Liver (tissue), 9 donors: ENCODE measurements around the gene SASH1. TPM values are rescaled to one million over a fixed set of nuclear protein-coding genes. Genes with fewer than 3 reads are reported as not detected.

Experiments
- DNase-seq: peaks from one replicate; pipeline ENCODE4 v3.0.0-alpha.2; 2017; ENCODE audit warnings: low spot score
- H3K27ac ChIP-seq, 2 donors: one replicate each; pipeline ENCODE4 v1.7.0; 2013; ENCODE audit warnings: inconsistent platforms in 2 of 2, low read length in 2 of 2, control low read depth in 1 of 2, low read depth in 1 of 2, mild to moderate bottlenecking in 1 of 2
- H3K27me3 ChIP-seq, 4 donors: one replicate each; pipeline versions ENCODE4 v1.6.1 to v1.7.0; 2013; ENCODE audit warnings: low read length in 3 of 4, inconsistent platforms in 1 of 4, mild to moderate bottlenecking in 1 of 4, moderate library complexity in 1 of 4; ENCODE audit not compliant: control insufficient read depth in 4 of 4, insufficient read depth in 4 of 4
- H3K36me3 ChIP-seq, 4 donors: one replicate each; pipeline versions ENCODE4 v1.6.1 to v1.7.0; 2013; ENCODE audit warnings: low read length in 3 of 4, mild to moderate bottlenecking in 3 of 4, low read depth in 1 of 4, moderate library complexity in 1 of 4; ENCODE audit not compliant: control insufficient read depth in 4 of 4, insufficient read depth in 3 of 4
- H3K4me1 ChIP-seq, 4 donors: one replicate each; pipeline versions ENCODE4 v1.6.1 to v1.7.0; 2013; ENCODE audit warnings: low read length in 3 of 4, mild to moderate bottlenecking in 3 of 4, moderate library complexity in 1 of 4; ENCODE audit not compliant: control insufficient read depth in 4 of 4, insufficient read depth in 4 of 4
- H3K4me3 ChIP-seq, 3 donors: one replicate each; pipeline versions ENCODE4 v1.6.1 to v1.7.0; 2013; ENCODE audit warnings: low read length in 3 of 3, control low read depth in 1 of 3, low read depth in 1 of 3, mild to moderate bottlenecking in 1 of 3
- H3K9ac ChIP-seq, 2 donors: one replicate each; pipeline ENCODE4 v1.7.0; 2013; ENCODE audit warnings: low read length in 2 of 2, mild to moderate bottlenecking in 2 of 2, moderate library complexity in 2 of 2, control low read depth in 1 of 2, low read depth in 1 of 2
- H3K9me3 ChIP-seq, 4 donors: one replicate each; pipeline versions ENCODE4 v1.6.1 to v1.7.0; 2013; ENCODE audit warnings: low read length in 3 of 4; ENCODE audit not compliant: control insufficient read depth in 4 of 4
- ATF3 ChIP-seq: IDR thresholded peaks from 2 replicates; pipeline ENCODE4 v1.6.1; 2016; ENCODE audit warnings: antibody characterized with exemption
- CTCF ChIP-seq: fragments of 150-350 bp; IDR thresholded peaks from 2 replicates; pipeline ENCODE4 v1.5.1; 2017; ENCODE audit warnings: improper control_type of control experiment, low read depth, low read length; ENCODE audit not compliant: missing input control
- FOXA1 ChIP-seq: IDR thresholded peaks from 2 replicates; pipeline ENCODE4 v1.6.1; 2016; ENCODE audit warnings: antibody characterized with exemption
- FOXA2 ChIP-seq: IDR thresholded peaks from 2 replicates; pipeline ENCODE4 v1.6.1; 2016; ENCODE audit warnings: antibody characterized with exemption
- GABPA ChIP-seq, 2 donors: IDR thresholded peaks in 1 of 2; conservative IDR thresholded peaks in 1 of 2; 2 replicates each; pipeline ENCODE4 v1.6.1; 2016; ENCODE audit warnings: antibody characterized with exemption in 2 of 2, mild to moderate bottlenecking in 1 of 2, moderate library complexity in 1 of 2
- HNF4A ChIP-seq, 2 donors: conservative IDR thresholded peaks; 2 replicates each; pipeline ENCODE4 v1.6.1; 2016; ENCODE audit warnings: antibody characterized with exemption in 2 of 2, mild to moderate bottlenecking in 2 of 2
- HNF4G ChIP-seq: IDR thresholded peaks from 2 replicates; pipeline ENCODE4 v1.6.1; 2016; ENCODE audit warnings: antibody characterized with exemption
- JUND ChIP-seq, 2 donors: IDR thresholded peaks; 2 replicates each; pipeline ENCODE4 v1.6.1; 2016; ENCODE audit warnings: antibody characterized with exemption in 2 of 2
- NR2F2 ChIP-seq: IDR thresholded peaks from 2 replicates; pipeline ENCODE4 v1.6.1; 2016; ENCODE audit warnings: antibody characterized with exemption
- TAF1 ChIP-seq: conservative IDR thresholded peaks from 2 replicates; pipeline ENCODE4 v1.6.1; 2016; ENCODE audit warnings: antibody characterized with exemption, mild to moderate bottlenecking
- WGBS: extraction: QIAGEN DNeasy Blood & Tissue Kit; methylation state at CpG from one replicate; pipeline ENCODE4 v1.1.7; 2013; 5-methylcytosine and 5-hydroxymethylcytosine counted together
- polyA plus RNA-seq, 2 donors: library from polyadenylated mRNA; stranded (reverse) in 1 of 2; unstranded in 1 of 2; fragments of 200-250 nt in 1 of 2; fragments of >200 nt in 1 of 2; fragmentation: Nextera tagmentation in 1 of 2; extraction: Ambion mirVana in 1 of 2; gene quantifications; one replicate each; pipeline versions ENCODE4 v1.2.1 to v1.2.3, GENCODE V29; 2013 to 2015
- total RNA-seq, 2 donors: library from RNA; depleted of rRNA; stranded (reverse); fragments of >200 nt; gene quantifications; one replicate each; pipeline ENCODE4 v1.2.3, GENCODE V29; 2014
- donor health status: healthy.
- donor health status: healthy.
- donor health status: healthy.
- donor health status: healthy.
- donor health status: healthy.

SASH1 gene
- total and polyA plus RNA-seq, 4 donors, result 3.5 to 16.4 (median 7.6) TPM

- H3K27ac ChIP-seq, result no peak overlapping the region
- TF ChIP-seq CTCF (no peak), FOXA2 (no peak)
- no peaks in the 10 kb centered on the region for H3K27me3 ChIP-seq
- H3K9ac ChIP-seq, result no peak overlapping the region
- no peaks in the 10 kb centered on the region for H3K9me3 ChIP-seq
- no peaks in the 10 kb centered on the region for H3K36me3 ChIP-seq
- WGBS, result 89% methylated on average over 6 of the region's 6 CpGs
- no peak overlapping the region for H3K4me3 ChIP-seq
- H3K4me1 ChIP-seq, result peaks cover 0 to 4% (median 2%) of the 10 kb centered on the region in 4 donors
- no peak for DNase-seq
These were observed 64.1 kb downstream of the SASH1 start for GRCh38 chr6:148406579-148407371.

- no peak overlapping the region for H3K9ac ChIP-seq
- H3K9me3 ChIP-seq, result no peaks in the 10 kb centered on the region
- TF ChIP-seq JUND (IDR thresholded peaks at IDR 0.05), result no peak
- no peak for TF ChIP-seq HNF4A (conservative IDR thresholded peaks at IDR 0.05)
These were observed 64.7 kb downstream of the SASH1 start for GRCh38 chr6:148407372-148407771.

GRCh38 chr6:148413321-148414091 is 70.9 kb downstream of the SASH1 start:
- DNase-seq, result no peak
- no peak for TF ChIP-seq TAF1
- TF ChIP-seq HNF4G, result no peak
- no peak for TF ChIP-seq FOXA1
- no peak for TF ChIP-seq FOXA2
- TF ChIP-seq GABPA (IDR thresholded peaks at IDR 0.05 in 1 of 2, conservative IDR thresholded peaks at IDR 0.05 in 1 of 2), result no peak
- TF ChIP-seq ATF3, result no peak
- no peak for TF ChIP-seq HNF4A (conservative IDR thresholded peaks at IDR 0.05)
- no peak for TF ChIP-seq NR2F2
- Histone ChIP-seq H3K4me3 (no peak overlapping the region), H3K9ac (no peak overlapping the region), H3K4me1 (peaks cover 0 to 3% (median 0%) of the 10 kb centered on the region in 4 donors), H3K27ac (no peak overlapping the region), H3K9me3 (no peaks in the 10 kb centered on the region), H3K27me3 (no peaks in the 10 kb centered on the region), H3K36me3 (no peaks in the 10 kb centered on the region)
- 95% methylated on average over 12 of the region's 12 CpGs for WGBS

More at GRCh38 chr6:148407372-148407771, 64.7 kb downstream of the SASH1 start:
- WGBS, result 92% methylated on average over 7 of the region's 7 CpGs
- H3K4me1 ChIP-seq, result peaks cover 0 to 4% (median 2%) of the 10 kb centered on the region in 4 donors
- DNase-seq, result no peak
- H3K4me3 ChIP-seq, result no peak overlapping the region
- no peak overlapping the region for H3K27ac ChIP-seq
- no peaks in the 10 kb centered on the region for H3K36me3 ChIP-seq
- H3K27me3 ChIP-seq, result no peaks in the 10 kb centered on the region
